CD4-positive, alpha-beta T cell (primary cell): ENCODE data around the gene MLC1. TPM values are rescaled to one million over a fixed set of nuclear protein-coding genes. Genes with fewer than 3 reads are reported as not detected.

Source experiments
- ATAC-seq: fragments of 200-7000 bp; cut with Tn5 transposase; one replicate; pipeline ENCODE4 v1.10.0; 2022; ENCODE audit warnings: mild to moderate bottlenecking; ENCODE audit not compliant: poor library complexity
- CTCF ChIA-PET: fragments of 350-600 bp; sonication (Branson Sonifier 250); formaldehyde crosslinking; loops from one replicate; lab custom pipeline; 2021; ENCODE audit warnings: antibody characterized with exemption, inconsistent platforms; lab: Charles Lee
- POLR2A ChIA-PET: fragments of 350-600 bp; sonication (Branson Sonifier 250); formaldehyde crosslinking; loops from one replicate; lab custom pipeline; 2021; ENCODE audit warnings: antibody characterized with exemption, inconsistent platforms; lab: Charles Lee
- DNase-seq, 14 experiments: peaks; one replicate each; pipeline ENCODE4 v3.0.0-alpha.2; 2013 to 2020; ENCODE audit warnings: mixed read lengths in 2 of 14
- H3K27ac ChIP-seq, 2 donors: one replicate each; pipeline versions ENCODE4 v1.5.1 to v1.7.0; 2013; ENCODE audit warnings: low read length in 2 of 2, low read depth in 1 of 2, mild to moderate bottlenecking in 1 of 2
- H3K27me3 ChIP-seq, 2 experiments: 1 replicate in 1 of 2; 2 replicates in 1 of 2; pipeline versions ENCODE4 v1.6.1 to v1.7.0; 2013; ENCODE audit warnings: low read length in 2 of 2, control low read depth in 1 of 2, mild to moderate bottlenecking in 1 of 2, moderate library complexity in 1 of 2; ENCODE audit not compliant: insufficient read depth in 2 of 2, control insufficient read depth in 1 of 2
- H3K36me3 ChIP-seq: one replicate; pipeline ENCODE4 v1.6.1; 2013; ENCODE audit warnings: low read length, control low read depth; ENCODE audit not compliant: insufficient read depth
- H3K4me1 ChIP-seq: one replicate; pipeline ENCODE4 v1.6.1; 2013; ENCODE audit warnings: low read length, control low read depth; ENCODE audit not compliant: insufficient read depth
- H3K4me3 ChIP-seq: one replicate; pipeline ENCODE4 v1.5.1; 2013; ENCODE audit warnings: mild to moderate bottlenecking, low read length, moderate library complexity
- H3K9me3 ChIP-seq, 2 experiments: 1 replicate in 1 of 2; 2 replicates in 1 of 2; pipeline versions ENCODE4 v1.6.1 to v1.7.0; 2013; ENCODE audit warnings: low read length in 2 of 2, mild to moderate bottlenecking in 2 of 2, control low read depth in 1 of 2, moderate library complexity in 1 of 2; ENCODE audit not compliant: control insufficient read depth in 1 of 2, insufficient read depth in 1 of 2
- H3K27ac Mint-ChIP-seq: one replicate; pipeline ENCODE4 v1.8.0; 2020; ENCODE audit warnings: mixed read lengths
- H3K27me3 Mint-ChIP-seq: one replicate; pipeline ENCODE4 v1.8.0; 2021; ENCODE audit warnings: mixed read lengths
- H3K36me3 Mint-ChIP-seq: one replicate; pipeline ENCODE4 v1.8.0; 2021; ENCODE audit warnings: low read depth, mixed read lengths
- H3K4me1 Mint-ChIP-seq: one replicate; pipeline ENCODE4 v1.8.0; 2021; ENCODE audit warnings: low read depth, mixed read lengths
- H3K4me3 Mint-ChIP-seq: one replicate; pipeline ENCODE4 v1.8.0; 2020; ENCODE audit warnings: mild to moderate bottlenecking, mixed read lengths
- H3K9me3 Mint-ChIP-seq: one replicate; pipeline ENCODE4 v1.8.0; 2020; ENCODE audit warnings: mixed read lengths
- CTCF ChIP-seq: fragments of 200-600 bp; IDR thresholded peaks from one replicate; pipeline ENCODE4 v1.8.0; 2022; ENCODE audit warnings: antibody characterized with exemption, mild to moderate bottlenecking
- intact Hi-C, 2 experiments: fragments of 100-400 bp; cut with DNase I in 1 of 2; cut with micrococcal nuclease in 1 of 2; formaldehyde crosslinking; loops; one replicate each; pipeline versions ENCODE4 v1.15.1 to v1.9.0; 2023 to 2025; cut with DNase I, micrococcal nuclease
- total RNA-seq, 174 experiments: library from RNA in 2 of 174; stranded (reverse) in 2 of 174; gene quantifications; one replicate each; pipeline ENCODE4 v1.2.3 and lab custom pipeline; 2021 to 2026

Gene MLC1
- total RNA-seq, 2 experiments from 2014 or later: 0.16 TPM; not detected in 1

GRCh38 chr22:50072714-50073538 lies 12.3 kb downstream of the MLC1 start:
- CTCF ChIA-PET: no interaction called here
- Mint-ChIP-seq H3K27me3 (no peaks in the 10 kb centered on the region), H3K36me3 (no peaks in the 10 kb centered on the region), H3K4me1 (no peaks in the 10 kb centered on the region), H3K9me3 (no peaks in the 10 kb centered on the region), H3K27ac (no peak overlapping the region), H3K4me3 (no peak overlapping the region)
- POLR2A ChIA-PET: no interaction called here
- Histone ChIP-seq H3K36me3 (no peaks in the 10 kb centered on the region), H3K27me3 (no peaks in the 10 kb centered on the region), H3K4me1 (no peaks in the 10 kb centered on the region), H3K27ac (no peak overlapping the region), H3K4me3 (no peak overlapping the region), H3K9me3 (no peaks in the 10 kb centered on the region)
- no peak for TF ChIP-seq CTCF
- DNase-seq: peak in 1 of 14 experiments; percentile 16
- ATAC-seq: no peak
- intact Hi-C loops: no loop called here

GRCh38 chr22:50072167-50072555 lies 13.1 kb downstream of the MLC1 start:
- TF ChIP-seq CTCF: no peak

GRCh38 chr22:50071432-50072166 lies 13.6 kb downstream of the MLC1 start:
- Mint-ChIP-seq H3K4me1 (no peaks in the 10 kb centered on the region), H3K4me3 (no peak overlapping the region), H3K27me3 (no peaks in the 10 kb centered on the region), H3K9me3 (no peaks in the 10 kb centered on the region), H3K27ac (no peak overlapping the region), H3K36me3 (no peaks in the 10 kb centered on the region)
- Histone ChIP-seq H3K27me3 (no peaks in the 10 kb centered on the region), H3K4me1 (no peaks in the 10 kb centered on the region), H3K27ac (no peak overlapping the region), H3K9me3 (no peaks in the 10 kb centered on the region), H3K36me3 (no peaks in the 10 kb centered on the region), H3K4me3 (no peak overlapping the region)
- DNase-seq (no peak), ATAC-seq (no peak)
- no peak for TF ChIP-seq CTCF
- ChIA-PET CTCF (no interaction called here), POLR2A (no interaction called here)
- intact Hi-C loops: no loop called here

More at GRCh38 chr22:50072167-50072555, 13.1 kb downstream of the MLC1 start:
- H3K4me3 Mint-ChIP-seq: no peak overlapping the region
- ChIA-PET CTCF (no interaction called here), POLR2A (no interaction called here)
- no peaks in the 10 kb centered on the region for H3K9me3 Mint-ChIP-seq
- intact Hi-C loops: no loop called here
- H3K36me3 Mint-ChIP-seq: no peaks in the 10 kb centered on the region
- Histone ChIP-seq H3K4me3 (no peak overlapping the region), H3K4me1 (no peaks in the 10 kb centered on the region), H3K36me3 (no peaks in the 10 kb centered on the region), H3K9me3 (no peaks in the 10 kb centered on the region), H3K27ac (no peak overlapping the region), H3K27me3 (no peaks in the 10 kb centered on the region)
- H3K27ac Mint-ChIP-seq: no peak overlapping the region
- no peaks in the 10 kb centered on the region for H3K4me1 Mint-ChIP-seq
- DNase-seq: no peak
- no peak for ATAC-seq
- no peaks in the 10 kb centered on the region for H3K27me3 Mint-ChIP-seq
